ENCODE data around the gene LGALS7.

DNA sequence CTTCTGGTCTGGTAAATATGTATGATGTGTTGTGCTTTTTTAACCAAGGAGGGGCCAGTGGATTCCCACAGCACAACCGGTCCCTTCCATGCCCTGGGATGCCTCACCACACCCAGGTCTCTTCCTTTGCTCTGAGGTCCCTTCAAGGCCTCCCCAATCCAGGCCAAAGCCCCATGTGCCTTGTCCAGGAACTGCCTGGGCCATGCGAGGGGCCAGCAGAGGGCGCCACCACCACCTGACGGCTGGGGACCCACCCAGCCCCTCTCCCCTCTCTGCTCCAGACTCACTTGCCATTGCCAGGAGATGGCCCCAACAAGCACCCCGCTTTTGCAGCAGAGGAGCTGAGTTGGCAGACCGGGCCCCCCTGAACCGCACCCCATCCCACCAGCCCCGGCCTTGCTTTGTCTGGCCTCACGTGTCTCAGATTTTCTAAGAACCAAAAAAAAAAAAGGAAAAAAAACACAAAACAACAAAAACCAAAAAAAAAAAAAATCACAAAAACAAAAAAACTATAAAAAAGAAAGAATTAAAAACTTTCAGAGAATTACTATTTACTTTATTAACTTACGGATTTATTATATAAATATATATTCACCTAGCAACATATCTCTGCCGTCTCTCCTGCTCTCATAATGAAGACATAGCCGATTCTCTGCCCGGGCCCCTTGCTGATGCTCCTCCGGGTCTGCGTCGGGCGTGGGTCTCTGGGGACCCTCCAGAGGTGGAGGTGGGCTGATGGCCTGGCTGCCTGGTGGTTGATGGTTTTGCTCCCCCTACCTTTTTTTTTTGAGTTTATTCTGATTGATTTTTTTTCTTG is 43.5 kb downstream of the LGALS7 start:
- TF ChIP-seq, protein P1, sequence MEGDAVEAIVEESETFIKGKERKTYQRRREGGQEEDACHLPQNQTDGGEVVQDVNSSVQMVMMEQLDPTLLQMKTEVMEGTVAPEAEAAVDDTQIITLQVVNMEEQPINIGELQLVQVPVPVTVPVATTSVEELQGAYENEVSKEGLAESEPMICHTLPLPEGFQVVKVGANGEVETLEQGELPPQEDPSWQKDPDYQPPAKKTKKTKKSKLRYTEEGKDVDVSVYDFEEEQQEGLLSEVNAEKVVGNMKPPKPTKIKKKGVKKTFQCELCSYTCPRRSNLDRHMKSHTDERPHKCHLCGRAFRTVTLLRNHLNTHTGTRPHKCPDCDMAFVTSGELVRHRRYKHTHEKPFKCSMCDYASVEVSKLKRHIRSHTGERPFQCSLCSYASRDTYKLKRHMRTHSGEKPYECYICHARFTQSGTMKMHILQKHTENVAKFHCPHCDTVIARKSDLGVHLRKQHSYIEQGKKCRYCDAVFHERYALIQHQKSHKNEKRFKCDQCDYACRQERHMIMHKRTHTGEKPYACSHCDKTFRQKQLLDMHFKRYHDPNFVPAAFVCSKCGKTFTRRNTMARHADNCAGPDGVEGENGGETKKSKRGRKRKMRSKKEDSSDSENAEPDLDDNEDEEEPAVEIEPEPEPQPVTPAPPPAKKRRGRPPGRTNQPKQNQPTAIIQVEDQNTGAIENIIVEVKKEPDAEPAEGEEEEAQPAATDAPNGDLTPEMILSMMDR (conservative IDR thresholded peaks at IDR 0.05), result peak; percentile 92
- TF ChIP-seq EZH2 (IDR thresholded peaks at IDR 0.05; ENCODE audit: low read depth), result no peak
